GM19239 (cell line): ENCODE measurements around the gene CASP14.
"Not testable (repeated sequence)": the region's sequence is repeated elsewhere in the genome, so short reads cannot be mapped to it uniquely, and the experiment has no call there.

Experiments used
- DNase-seq: peaks from one replicate; pipeline ENCODE4 v3.0.0; 2011; ENCODE audit warnings: low spot score; ENCODE audit not compliant: insufficient read length
- FAIRE-seq: peaks from 2 replicates; lab custom pipeline; 2011; peaks lifted over from hg19 to GRCh38; lab: Jason Lieb, UNC

Gene CASP14

DNA sequence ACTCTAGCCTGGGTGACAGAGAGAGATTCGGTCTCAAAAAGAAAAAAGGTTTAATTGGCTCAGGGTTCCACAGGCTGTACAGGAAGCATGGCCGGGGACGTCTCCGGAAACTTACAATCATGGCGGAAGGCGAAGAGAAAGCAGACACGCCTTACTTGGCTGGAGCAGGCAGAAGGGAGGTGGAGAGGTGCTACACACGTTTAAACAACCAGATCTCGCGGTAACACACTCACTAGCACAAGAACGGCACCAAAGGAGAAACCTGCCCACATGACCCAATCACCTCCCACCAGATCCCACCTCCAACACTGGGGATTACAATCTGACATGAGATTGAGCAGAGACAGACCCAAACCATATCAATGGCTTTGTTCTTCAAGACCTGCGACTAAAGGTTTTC, 12.8 kb downstream of the CASP14 start:
- DNase-seq = no peak
- FAIRE-seq = no peak

DNA sequence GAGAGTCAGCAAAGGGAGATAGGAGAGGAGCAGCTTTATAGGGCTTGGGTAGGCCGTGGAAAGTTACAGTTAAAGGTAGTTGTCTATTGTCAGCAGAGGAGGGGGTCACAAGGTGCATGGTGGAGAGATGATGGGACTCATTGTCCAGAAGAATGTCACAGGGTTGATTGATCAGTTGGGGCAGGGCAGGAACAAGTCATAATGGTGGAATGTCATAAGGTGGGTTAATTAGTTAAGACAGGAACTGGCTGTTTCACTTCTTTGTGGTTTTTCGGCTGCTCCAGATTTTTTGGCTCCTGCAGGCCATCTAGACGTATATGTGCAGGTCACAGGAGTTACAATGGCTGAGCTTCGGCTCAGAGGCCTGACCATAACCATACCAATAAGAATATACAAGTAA, 21.1 kb downstream of the CASP14 start:
- DNase-seq, FAIRE-seq: not testable (repeated sequence)

DNA sequence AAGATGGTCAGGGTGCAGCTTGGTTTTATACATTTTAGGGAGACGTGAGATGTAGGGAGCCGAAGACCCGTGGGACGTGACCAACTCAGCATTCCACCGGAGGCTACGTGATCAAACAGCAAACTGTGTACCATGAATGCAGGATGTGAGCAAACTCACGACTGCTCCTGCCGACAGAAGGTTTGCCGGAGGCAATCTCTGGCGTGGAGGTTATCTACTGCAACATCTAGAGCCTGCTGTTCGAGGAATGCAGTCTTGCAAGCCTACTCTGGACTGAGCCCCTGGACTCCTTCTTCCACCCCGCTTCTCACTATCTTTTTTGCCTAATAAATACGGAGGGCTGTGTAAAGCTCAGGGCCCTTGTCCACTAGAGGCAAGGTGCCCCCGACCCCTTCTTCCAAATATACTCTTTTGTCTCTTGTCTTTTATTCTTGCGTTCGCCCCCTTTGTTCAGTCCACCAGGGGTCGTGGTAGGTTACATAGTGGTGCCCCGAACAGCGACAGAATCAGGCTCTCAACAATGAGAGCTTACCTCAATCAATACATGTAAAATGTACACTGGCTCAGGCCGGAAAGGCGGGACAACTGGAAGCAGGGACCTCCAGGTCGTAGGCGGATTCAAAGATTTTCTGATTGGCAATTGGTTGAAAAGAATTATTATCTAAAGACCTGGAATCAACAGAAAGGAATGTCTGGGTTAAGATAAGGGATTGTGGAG, 23.8 kb downstream of the CASP14 start:
- DNase-seq = no peak
- no peak for FAIRE-seq

DNA sequence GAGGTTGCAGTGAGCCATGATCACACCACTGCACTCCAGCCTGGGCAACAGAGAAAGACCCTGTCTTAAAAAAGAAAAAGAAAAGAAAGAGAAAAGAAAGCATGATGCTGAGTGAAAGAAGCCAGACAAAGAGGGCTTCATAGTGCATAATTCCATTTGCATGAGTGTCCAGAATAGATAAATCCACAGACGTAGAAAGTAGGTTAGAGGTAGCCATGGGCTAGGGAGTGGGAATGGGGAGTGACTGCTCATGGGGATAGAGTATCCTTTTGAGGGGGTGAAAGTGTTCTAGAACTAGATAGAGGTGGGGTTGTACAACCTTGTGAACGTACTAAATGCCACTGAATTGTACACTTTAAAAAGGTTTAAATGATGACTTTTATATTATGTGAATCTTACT, 25.1 kb downstream of the CASP14 start:
- no peak for FAIRE-seq
- DNase-seq = no peak

DNA sequence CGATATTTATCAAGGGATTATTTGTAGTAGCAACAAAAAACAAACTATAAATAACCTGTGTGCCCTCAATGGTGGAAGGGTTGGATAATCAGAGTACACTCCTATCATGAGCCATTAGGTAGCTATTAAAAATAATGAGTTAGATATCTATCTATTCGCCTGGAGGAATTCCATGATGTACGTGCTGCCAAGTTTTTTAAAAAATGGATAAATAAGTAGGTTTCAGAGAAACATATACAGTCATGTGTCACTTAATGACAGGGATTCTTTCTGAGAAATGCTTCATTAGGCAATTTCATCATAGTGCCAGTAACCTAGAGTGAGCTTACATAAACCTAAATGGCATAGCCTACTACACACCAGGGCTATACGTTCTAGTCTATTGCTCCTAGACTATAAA, 26.5 kb downstream of the CASP14 start:
- DNase-seq (no peak), FAIRE-seq (no peak)

DNA sequence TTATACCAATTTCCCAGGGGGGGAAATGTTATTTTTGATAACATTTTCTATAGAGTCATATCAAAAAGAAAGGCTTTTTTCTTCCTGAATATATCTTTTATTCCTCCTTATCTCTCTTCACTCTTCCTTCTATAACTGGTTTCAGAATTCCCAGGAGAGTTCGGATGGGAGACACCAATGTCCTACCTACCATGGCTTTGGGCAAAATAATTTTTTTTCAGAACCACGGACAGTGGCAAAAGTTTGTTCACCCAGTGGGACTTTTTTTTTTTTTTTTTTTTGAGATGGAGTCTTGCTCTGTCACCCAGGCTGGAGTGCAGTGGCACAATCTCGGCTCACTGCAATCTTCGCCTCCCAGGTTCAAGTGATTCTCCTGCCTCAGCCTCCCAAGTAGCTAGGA, 30.7 kb downstream of the CASP14 start:
- DNase-seq, FAIRE-seq: not testable (repeated sequence)

DNA sequence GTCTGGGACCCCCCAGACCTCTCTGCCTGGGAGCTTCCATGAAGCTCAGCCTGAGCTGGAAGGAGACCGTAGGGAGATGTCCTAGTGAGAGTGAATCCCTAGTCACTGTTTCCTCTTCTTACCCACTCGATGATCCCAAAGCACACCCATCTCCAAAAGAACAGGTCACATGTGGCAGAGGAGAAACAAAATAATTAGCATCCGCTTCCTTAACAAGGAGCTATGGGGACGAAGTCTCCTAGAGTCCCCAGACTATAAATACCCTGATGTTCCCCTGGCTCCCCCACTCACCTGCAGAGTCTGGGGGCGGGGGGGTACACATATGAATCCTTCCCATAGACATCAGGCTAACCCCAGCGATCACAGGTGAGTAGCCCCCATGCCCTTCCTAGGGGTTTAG, 32.6 kb downstream of the CASP14 start, which contains the start of gene OR1I1:
OR1I1 (plus strand) TSS at position 301 of the 400 bp plus-strand sequence. CDS start 4,855 bp downstream, outside the sequence.
- DNase-seq (no peak), FAIRE-seq (no peak)

DNA sequence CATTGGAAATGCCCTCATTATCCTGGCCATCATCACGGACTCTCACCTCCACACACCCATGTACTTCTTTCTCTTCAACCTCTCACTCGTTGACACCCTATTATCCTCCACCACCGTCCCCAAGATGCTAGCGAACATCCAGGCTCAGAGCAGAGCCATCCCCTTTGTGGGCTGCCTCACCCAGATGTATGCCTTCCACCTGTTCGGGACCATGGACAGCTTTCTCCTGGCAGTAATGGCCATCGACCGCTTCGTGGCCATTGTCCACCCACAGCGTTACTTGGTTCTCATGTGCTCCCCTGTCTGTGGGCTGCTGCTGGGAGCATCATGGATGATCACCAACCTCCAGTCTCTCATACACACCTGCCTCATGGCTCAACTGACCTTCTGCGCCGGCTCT, 37.9 kb downstream of the CASP14 start:
- DNase-seq = no peak
- FAIRE-seq = no peak

DNA sequence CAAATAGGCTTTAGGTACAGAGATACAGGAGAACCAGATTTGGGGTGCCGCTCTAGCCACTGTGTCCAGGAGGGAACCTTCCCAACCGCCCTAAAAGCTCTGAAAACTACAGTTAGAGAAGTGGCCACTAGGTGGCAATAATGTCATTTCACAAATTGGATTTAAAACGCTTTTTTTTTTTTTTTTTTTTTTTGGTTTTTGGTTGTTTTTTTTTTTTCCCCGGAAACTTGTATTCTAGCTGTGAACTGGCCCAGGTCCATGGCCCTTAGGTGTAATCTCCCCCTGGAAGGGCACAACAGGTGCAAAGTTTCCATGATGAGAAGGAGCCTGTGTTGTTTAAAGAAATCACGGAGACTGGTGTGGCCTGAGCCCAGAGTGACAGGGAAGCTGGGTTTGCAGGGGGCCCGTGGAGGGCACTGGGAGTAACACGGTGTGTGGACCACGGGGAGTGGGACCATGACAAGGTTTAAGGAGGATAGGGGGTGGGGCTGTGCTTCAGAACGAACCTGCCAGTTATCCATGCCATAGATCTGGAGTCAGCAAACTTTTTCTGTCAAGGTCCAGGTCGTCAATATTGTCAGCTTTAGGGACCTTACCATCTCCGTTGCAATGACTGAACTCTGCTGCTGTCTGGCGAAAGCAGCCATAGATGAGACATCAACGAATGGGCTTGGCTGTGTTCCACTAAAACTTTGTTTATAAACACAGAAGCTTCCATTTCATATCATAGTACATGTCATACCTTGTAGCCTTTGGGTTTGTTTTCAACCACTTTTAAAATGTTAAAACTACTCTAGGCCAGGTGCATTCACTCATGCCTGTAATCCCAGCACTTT, 42.9 kb downstream of the CASP14 start:
- FAIRE-seq (no peak), DNase-seq (no peak)

DNA sequence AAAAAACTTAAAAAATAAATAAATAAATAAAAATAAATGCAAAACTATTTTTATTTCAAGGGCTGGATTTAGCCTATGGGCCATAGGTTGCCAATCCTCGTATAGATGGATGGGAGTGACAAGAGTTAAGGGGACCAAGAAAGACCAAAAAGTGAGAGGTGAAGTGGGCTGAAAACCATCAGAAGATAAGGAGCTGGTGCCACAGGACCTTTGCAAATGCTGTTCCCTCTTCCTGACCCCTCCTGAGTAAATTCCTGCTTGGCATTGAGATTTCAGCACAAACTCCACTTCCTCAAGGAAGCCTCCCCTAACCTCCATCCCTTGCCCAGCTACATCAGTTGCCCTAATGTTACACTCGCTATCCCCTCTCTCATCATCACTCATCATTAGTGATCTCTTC, 43.7 kb downstream of the CASP14 start:
- DNase-seq (no peak), FAIRE-seq (no peak)

DNA sequence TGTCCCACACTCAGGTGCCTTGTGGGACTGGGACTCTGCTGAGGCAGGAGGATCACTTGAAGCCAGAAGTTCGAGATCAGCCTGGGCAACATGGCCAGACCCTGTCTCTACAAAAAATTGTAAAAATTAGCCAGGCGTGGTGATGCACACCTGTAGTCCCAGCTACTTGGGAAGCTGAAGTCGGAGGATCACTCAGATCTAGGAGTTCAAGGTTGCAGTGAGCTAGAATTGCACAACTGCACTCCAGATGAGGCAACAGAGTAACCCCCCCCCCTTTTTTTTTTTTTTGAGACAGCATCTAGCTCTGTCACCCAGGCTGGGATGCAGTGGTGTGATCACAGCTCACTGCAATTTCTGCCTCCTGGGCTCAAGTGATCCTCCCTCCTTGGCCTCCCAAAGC, 46.9 kb downstream of the CASP14 start:
- no peak for FAIRE-seq
- DNase-seq = no peak

DNA sequence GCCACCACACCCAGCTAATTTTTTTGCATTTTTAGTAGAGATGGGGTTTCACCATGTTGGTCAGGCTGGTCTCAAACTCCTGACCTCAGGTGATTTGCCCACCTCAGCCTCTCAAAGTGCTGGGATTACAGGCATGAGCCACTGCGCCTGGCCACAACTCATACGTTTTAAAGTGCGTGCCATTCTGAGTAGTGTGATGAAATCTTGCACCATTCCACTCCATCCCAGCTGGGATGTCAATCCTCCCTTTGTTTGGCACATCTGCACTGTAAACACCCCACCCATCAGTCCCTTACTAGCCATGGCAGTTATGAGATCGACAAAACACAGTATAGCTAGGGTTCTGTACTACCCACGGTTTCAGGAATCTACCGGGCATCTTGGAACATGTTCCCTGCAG, 48.7 kb downstream of the CASP14 start:
- not testable (repeated sequence) for FAIRE-seq

DNA sequence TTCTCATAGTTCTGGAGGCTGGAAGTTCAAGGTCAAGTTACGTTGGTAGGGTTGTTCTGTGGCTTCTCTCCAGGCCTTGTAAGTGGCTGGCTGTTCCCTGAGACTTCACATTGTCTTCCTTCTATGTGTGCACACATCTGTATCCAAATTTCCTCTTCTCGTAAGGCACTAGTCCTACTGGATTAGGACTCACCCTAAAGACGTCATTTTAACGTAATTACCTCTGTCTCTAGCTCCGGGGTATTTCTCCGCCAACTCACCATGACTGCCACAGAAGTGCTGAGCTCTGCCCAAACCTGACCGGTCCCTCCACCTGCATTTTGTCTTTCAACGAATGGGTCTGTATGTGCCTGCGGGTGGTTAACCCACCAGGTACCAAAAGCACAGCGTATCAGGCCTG, 49.2 kb downstream of the CASP14 start:
- no peak for DNase-seq
- FAIRE-seq = no peak

More for the DNA sequence above, 48.7 kb downstream of the CASP14 start:
- not testable (repeated sequence) for DNase-seq

DNA sequence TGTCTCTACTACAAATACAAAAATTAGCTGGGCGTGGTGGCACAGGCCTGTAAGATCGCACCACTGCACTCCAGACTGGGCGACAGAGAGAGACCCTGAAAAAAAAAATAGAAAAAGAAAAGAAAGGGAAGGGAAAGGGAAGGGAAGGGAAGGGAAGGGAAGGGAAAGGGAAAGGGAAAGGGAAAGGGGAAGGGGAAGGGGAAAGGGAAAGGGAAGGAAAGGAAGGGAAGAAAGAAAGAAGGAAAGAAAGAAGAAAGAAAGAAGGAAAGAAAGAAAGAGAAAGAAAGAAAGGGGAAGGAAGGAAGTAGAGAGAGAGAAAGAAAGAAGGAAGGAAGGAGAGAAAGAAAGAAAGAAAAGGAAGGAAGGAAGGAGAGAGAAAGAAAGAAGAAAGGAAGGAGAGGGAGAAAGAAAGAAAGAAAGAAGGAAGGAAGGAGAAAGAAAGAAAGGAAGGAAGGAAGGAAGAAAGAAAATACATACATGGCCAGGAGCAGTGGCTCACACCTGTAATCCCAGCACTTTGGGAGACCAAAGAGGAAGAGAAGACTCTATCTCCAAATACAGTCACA, 49.8 kb downstream of the CASP14 start:
- FAIRE-seq (no peak), DNase-seq (no peak)

DNA sequence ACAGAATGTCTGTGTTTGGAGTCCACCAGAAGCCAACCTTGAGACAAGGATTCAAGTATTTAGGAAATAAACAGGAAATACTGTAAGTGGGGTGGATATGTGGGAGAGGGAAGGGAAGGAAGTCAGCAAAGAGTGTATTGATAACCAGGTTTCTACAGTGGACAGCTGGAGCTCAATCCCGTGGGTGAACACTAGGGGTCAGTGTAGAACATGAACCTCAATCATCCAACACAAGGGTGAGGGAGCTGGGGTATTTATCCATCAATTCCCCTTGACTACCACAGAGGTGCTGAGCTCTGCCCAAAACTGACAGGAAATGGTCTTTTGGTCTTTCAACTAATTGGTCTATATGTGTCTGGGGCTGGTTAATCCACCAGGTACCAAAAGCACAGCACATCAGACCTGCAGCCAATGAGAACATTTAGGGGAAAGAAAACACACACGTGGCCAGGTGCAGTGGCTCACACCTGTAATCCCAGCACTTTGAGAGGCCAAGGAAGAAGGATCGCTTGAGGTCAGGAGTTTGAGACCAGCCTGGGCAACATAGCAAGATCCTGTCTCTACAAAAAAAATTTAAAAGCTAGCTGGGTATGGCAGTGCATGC, 52.3 kb downstream of the CASP14 start:
- DNase-seq (no peak), FAIRE-seq (peak; percentile 11)

DNA sequence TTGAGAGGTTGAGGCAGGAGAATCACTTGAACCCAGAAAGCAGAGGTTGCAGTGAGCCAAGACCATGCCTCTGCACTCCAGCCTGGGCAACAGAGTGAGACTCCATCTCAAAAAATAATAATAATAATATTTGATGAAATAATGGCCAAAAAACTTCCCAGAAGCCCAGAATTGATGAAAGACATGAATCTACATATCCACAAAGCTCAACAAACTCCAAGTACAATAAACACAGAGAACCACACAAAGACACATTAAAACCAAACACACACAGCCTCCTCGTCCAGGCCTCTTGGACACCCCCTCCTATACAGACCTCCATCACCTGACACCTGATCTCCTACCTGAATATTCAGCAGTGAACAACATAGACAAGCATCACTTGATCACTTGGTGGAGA, 54.7 kb downstream of the CASP14 start:
- FAIRE-seq (no peak), DNase-seq (no peak)

DNA sequence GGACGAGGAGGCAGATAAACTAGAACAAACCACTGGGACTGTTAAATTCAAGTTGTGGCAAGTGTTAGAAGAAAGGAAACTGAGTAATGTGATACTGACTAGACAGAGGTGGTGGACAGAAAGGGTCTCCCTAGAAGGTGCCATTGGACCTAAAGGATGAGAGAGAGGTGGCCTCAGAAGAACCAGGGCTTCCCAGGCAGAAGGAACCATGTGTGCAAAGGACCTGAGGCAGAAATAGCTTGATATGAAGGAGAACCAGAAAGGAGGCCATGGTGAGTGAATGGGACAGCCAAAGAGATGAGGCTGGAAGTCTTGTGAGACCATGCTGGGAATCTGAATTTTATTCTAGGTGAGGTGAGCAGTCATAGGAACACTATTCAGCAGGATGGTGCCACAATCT, 55.1 kb downstream of the CASP14 start:
- DNase-seq = no peak
- no peak for FAIRE-seq

DNA sequence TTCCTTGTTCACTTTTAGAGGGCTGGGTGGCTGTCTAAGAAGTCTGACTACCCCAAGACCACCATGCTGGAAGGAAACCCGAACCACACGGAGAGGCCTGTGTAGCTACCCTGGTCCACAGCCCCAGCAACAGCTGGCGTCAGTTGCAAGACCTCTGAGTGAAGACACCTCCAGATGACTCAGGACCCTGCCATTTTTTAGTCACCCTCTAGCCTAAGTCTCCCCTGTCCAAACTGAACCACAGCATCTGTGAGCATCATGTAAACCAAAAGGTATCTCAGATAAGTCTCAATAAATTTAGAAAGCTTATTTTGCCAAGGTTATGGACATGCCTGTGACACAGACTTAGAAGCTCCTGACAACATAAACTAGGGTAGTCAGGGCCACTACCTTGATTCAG, 55.8 kb downstream of the CASP14 start:
- no peak for DNase-seq
- FAIRE-seq = no peak

DNA sequence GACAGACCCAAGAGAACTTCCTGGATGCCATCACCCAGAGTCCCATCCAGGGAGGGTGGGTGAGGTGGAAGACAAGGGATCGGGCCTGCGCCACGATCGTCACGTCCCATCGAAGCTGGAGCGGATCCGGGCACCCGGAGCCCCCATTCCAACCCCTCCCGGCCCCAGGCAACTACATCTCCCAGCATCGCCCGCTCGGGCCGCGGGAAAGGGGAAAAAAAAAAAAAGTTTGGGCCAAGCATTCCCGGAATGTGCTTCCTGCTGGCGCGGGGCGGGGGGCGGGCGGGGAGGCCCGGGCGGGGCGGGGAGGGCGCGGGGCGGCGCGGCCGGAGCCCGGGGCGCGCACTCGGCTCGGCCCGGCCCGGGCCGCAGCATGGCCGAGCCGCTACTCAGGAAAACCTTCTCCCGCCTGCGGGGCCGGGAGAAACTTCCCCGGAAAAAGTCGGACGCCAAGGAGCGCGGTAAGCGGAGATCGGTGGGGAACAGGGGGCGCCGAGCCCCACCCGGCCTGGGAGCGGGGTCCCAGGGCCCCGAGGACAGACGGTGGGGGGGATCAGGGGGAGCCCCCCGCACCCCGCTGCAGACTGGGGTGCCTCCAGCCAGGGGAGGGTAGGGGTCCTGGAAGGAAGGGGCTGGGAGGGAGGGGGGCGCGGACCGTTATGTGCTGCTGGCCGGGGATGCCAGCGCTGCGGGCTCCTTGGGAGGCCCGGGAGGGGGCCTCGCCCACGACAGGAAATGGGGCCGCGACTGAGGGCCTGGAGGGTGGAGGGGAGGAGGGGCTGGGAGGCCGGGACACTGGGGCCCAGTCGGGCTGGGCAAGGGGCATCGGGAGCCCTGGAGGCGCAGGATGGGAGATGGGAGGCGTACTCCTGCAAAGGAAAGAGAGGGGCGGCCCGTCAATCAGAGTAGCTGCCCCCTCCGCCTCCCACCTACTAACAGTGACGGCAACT, 58.1 kb downstream of the CASP14 start, which contains the start of gene SYDE1:
SYDE1 (plus strand) TSS at position 341 of the 950 bp plus-strand sequence; CDS start at position 374, 33 bp downstream.
- no peak for FAIRE-seq
- no peak for DNase-seq
